IPS-18c (cell line): ENCODE data around the gene PILRA.

Experiments used
- H3K4me3 ChIP-seq: 2 replicates; pipeline ENCODE4 v1.7.0; 2013; ENCODE audit warnings: low read depth, mild to moderate bottlenecking, low read length, moderate library complexity; ENCODE audit not compliant: insufficient read depth
- H3K9me3 ChIP-seq: one replicate; pipeline ENCODE4 v1.6.1; 2013; ENCODE audit warnings: mild to moderate bottlenecking, low read length, moderate library complexity; ENCODE audit not compliant: control insufficient read depth, insufficient read depth

The PILRA gene

DNA sequence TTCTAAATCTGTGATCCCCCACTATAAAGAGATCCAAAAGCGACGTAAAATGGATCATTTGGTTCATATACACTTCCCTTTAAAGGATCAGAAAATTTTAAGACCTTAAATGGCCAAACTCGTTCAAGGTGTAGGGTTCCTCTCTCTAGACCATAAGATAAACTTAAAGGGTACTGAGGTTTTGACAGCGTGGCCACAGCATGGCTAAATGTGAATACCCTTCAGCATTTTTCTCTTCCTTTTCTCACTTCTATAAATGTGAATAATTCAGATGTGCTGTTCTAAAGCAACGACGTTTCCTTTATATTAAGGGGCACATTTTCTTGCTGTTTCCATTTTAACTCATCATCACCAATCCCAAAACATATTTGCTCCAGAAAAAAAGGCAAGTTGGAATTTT, 50.0 kb downstream of the PILRA start:
- peaks cover 5% of the 10 kb centered on the region for H3K9me3 ChIP-seq

DNA sequence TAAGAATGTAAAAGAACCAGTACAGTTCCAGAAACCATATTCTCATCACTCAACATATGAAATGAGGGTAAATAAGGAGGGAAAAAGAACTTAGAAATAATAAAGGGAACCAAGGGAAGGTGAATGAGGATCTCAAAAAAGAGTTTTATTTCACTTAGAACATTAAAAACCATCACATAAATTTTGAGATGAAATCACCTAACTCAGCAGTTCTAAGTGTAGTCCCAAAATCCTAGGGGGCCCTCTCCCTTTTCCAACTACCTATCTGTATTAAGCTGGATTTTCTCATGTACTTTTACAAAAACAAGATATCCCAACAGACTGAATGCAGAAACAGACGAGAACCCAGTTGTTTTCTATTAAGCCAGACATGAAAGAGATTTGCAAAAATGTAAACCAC, 52.1 kb downstream of the PILRA start:
- no peak overlapping the region for H3K4me3 ChIP-seq

More for the DNA sequence above, 50.0 kb downstream of the PILRA start:
- H3K4me3 ChIP-seq, result no peak overlapping the region

DNA sequence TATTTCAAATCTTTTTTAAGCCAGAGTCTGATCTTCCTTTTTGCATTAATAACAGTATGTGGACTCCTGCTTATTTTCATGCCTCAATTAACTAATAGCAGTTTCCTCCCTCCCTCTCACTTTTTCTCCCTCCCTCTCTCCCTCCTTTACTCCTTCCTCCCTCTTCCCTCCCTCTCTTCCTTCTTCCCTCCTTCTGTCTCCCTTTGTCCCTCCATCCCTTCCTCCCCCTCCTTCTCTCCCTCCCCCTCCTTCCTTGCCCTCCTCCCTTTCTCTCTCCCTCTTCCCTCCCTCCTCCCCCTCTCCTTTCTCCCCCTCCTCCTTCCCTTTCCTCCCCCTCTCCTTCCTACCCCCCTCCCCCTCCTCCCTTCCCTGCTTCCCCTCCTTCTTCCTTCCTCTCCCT, 53.2 kb downstream of the PILRA start:
- no peak overlapping the region for H3K4me3 ChIP-seq
- peaks cover 5% of the 10 kb centered on the region for H3K9me3 ChIP-seq

More for the DNA sequence above, 52.1 kb downstream of the PILRA start:
- H3K9me3 ChIP-seq, result peaks cover 5% of the 10 kb centered on the region

DNA sequence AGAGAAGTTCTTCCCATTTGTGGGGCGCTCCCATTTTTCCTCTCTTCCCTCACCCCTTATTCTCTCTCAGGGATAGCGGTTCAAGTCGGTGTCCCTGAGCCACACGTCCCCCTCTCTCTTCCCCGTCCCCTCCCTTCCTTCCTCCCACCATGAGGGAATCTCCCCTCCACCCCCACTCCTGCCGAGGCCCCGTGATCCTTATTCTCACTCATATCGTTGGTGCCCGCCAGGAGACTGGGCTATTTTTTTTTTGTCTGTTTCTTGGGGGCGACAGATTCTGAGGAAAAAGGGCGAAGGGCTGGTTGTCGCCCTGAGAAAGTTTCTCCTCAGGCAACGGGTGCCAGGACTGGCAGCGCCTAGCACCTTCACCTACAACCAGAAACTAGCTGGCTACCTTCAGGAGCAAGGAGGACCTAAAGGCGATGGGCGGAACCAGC, 54.5 kb downstream of the PILRA start:
- H3K4me3 ChIP-seq, result no peak overlapping the region; the same call in 1 of the 2 replicates

DNA sequence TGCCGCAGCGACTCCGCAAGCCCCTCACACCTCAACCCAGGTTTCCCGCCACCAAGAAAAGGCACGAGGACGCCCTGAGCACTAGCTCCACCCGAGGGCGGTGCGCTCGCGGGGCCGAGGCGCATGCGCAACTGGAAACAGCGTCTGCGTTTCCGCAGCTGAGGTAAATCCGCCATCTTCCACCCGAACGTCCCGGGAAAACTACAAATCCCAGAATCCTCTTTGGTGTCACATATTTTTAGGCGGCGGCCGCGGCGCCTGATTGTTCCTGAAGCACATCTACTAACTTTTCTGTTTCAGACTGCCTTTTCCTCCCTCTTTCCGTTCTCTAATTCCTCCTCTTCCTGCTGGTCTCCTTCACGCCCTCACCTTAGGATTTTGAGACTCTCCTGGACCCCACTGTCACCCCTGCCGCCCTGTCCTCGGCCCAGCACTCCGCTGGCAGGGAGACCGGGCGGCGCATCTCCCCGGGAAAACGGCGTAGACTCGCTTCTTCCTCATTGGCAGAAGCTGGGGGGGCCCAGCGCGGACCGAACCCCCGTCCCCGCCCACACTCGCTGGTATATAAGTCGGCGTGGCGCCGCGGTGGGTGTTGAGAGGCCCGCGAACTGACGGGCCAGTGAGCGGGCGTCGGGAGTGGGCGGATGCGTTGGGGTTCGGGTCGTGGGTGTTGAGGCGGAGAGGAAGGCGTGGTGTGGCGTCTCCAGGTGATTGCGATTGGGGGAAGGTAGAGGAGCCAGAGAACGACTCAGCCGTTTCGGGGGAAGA, 55.1 kb downstream of the PILRA start, which contains the start of gene ZCWPW1:
ZCWPW1 (minus strand) TSS at position 505 of the 768 bp plus-strand sequence. CDS start 8,054 bp downstream, outside the sequence.
- H3K4me3 ChIP-seq, result peak within 1 kb of the TSS; percentile 71

More for the DNA sequence above, 54.5 kb downstream of the PILRA start:
- H3K9me3 ChIP-seq, result peaks cover 5% of the 10 kb centered on the region

DNA sequence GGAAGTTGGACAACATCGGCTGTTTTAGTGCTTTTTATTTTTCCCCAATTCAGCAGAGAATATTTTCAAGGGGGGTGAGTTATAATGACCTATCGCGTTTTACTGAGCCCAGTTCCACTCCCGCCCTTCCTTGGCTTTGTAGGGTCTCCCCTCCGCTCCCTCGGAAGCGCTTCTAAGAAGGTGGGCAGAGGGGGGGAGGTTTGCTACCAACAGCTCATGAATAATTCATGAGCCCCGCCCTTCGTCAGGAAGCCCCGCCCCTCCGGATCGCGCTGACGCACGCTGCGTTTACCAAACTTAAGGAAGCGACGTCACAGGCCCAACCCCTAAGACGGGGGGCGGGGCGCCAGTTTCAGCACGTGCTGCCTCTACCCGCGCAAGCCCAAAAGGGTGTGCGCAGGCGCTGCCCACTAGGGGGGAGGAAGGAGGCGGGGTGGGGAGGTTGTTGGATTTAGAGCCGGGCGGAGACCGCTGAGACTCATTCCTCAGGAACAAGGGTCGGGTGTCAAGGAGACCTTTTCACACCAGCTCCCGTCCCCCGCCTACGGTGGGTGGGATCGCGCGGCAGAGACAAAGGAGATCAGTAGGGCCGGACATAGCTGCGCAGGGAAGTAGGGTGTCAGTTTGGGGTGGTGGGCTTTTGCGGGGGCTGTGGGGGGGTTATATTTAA, 55.8 kb downstream of the PILRA start:
- peak overlapping the region; percentile 71 for H3K4me3 ChIP-seq
- peaks cover 5% of the 10 kb centered on the region for H3K9me3 ChIP-seq

More for the DNA sequence above, 55.1 kb downstream of the PILRA start, which contains the start of gene ZCWPW1:
- H3K9me3 ChIP-seq, result peaks cover 5% of the 10 kb centered on the region

DNA sequence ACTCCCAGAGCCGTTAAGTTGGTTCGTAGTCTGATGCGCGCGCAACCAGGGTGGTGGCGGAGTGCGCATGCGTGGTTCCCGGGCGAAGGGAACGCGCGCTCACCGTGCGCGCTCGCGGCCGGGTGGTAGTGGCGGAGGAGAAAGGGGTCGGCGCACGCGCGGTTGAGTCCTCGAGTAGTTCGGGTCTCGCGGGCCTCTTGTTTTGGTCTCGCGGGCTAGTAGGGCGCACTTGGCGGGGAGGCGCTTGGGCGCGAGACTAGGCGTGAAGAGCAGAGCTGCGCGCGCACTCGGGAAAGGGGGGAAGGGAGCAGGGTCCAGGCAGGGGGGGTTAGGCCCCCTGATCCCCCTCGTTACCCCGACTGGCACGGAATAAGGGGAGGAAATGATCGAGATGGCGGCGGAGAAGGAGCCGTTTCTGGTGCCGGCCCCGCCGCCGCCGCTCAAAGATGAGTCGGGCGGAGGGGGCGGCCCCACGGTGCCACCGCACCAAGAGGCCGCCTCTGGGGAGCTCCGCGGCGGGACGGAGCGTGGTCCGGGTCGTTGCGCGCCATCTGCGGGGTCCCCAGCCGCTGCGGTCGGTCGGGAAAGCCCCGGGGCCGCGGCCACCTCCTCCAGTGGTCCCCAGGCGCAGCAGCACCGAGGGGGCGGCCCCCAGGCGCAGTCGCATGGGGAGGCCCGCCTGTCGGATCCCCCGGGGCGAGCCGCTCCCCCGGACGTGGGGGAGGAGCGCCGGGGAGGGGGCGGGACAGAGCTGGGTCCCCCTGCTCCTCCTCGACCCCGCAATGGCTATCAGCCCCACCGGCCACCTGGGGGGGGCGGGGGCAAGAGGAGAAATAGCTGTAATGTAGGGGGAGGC, 56.6 kb downstream of the PILRA start, which contains the start of gene MEPCE:
MEPCE (plus strand) TSS at position 195 of the 856 bp plus-strand sequence; CDS start at position 383, 188 bp downstream.
- H3K9me3 ChIP-seq, result peaks cover 5% of the 10 kb centered on the region
- H3K4me3 ChIP-seq, result peak within 1 kb of the TSS; percentile 71

DNA sequence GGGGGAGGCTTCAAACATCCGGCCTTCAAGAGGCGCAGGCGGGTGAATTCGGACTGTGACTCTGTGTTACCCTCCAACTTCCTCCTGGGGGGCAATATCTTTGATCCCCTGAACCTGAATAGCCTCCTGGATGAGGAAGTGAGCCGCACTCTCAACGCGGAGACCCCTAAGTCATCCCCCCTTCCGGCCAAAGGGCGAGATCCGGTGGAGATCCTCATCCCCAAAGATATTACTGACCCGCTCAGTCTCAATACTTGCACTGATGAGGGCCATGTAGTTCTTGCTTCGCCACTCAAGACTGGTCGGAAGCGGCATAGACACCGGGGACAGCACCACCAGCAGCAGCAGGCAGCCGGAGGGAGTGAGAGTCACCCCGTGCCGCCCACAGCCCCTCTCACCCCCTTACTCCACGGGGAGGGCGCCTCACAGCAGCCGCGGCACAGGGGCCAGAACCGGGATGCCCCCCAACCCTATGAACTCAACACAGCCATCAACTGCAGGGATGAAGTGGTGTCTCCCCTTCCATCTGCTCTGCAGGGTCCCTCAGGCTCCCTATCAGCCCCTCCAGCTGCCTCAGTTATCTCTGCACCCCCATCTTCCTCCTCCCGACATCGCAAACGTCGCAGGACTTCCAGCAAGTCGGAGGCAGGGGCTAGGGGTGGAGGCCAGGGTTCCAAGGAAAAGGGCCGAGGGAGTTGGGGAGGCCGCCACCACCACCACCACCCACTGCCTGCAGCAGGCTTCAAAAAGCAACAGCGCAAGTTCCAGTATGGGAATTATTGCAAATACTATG, 57.4 kb downstream of the PILRA start:
- Histone ChIP-seq H3K4me3 (peak overlapping the region; percentile 71), H3K9me3 (peaks cover 5% of the 10 kb centered on the region)

DNA sequence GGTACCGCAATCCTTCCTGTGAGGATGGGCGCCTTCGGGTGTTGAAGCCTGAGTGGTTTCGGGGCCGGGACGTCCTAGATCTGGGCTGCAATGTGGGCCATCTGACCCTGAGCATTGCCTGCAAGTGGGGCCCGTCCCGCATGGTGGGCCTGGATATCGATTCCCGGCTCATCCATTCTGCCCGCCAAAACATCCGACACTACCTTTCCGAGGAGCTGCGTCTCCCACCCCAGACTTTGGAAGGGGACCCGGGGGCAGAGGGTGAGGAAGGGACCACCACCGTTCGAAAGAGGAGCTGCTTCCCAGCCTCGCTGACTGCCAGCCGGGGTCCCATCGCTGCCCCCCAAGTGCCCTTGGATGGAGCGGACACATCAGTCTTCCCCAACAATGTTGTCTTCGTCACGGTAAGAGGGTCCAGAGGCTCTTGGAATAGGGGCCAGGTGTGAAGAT, 58.0 kb downstream of the PILRA start:
- peaks cover 5% of the 10 kb centered on the region for H3K9me3 ChIP-seq
- H3K4me3 ChIP-seq, result peak overlapping the region; percentile 20; the same call in 1 of the 2 replicates

DNA sequence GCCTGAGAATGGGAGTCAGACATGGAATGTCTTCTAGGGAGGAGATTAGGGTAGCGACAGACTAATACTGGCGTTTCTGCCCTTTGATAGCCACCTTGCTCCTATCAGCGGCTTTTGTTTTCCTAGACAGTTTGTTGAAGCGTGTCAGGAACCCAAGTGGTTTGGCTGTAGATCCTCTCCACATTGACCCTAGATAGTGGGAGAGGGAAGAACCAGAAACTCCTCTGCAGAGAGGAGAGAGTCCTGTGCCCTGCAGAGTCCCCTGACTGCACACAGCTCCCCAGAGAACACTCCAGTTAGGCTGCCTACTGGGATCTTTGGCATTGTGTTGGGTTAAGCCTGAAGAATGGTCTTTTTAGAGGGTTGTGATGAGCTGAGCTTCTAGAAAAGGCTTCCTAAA, 58.8 kb downstream of the PILRA start:
- H3K4me3 ChIP-seq, result no peak overlapping the region; the same call in 1 of the 2 replicates
- H3K9me3 ChIP-seq, result peaks cover 5% of the 10 kb centered on the region

DNA sequence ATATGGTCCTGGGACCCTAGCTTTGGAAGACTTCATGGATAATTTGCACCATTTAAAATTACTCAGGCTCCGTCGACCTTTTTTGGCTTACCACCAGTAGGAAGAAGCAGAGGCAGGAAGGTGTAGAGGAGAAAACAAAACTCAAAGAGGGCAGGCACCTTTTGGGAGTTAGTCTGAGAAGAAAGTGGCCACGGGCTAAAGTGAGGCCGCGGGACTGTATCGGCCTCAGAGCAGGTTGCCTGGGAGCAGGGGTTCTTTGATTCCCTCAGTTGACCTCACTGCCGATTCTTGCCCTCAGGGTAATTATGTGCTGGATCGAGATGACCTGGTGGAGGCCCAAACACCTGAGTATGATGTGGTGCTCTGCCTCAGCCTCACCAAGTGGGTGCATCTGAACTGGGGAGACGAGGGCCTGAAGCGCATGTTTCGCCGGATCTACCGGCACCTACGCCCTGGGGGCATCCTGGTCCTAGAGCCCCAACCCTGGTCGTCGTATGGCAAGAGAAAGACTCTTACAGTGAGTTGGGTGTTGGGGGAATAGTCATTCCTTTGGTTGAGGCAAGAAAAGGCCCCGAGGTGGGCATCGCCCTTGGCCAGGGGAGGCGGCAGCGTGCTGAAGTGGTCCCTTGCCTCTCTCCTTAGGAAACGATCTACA, 59.5 kb downstream of the PILRA start:
- Histone ChIP-seq H3K9me3 (peaks cover 3% of the 10 kb centered on the region), H3K4me3 (no peak overlapping the region; the same call in 1 of the 2 replicates)

DNA sequence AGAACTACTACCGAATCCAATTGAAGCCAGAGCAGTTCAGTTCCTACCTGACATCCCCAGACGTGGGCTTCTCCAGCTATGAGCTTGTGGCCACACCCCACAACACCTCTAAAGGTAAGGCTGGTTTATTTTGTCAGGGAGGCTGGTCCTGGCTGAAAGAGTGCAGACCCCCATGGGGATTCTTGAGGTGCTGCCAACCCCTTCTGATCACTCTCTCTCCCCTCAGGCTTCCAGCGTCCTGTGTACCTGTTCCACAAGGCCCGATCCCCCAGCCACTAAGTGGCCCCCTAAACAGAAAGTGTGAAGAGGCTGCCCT, 59.9 kb downstream of the PILRA start:
- Histone ChIP-seq H3K4me3 (no peak overlapping the region), H3K9me3 (no peaks in the 10 kb centered on the region)

DNA sequence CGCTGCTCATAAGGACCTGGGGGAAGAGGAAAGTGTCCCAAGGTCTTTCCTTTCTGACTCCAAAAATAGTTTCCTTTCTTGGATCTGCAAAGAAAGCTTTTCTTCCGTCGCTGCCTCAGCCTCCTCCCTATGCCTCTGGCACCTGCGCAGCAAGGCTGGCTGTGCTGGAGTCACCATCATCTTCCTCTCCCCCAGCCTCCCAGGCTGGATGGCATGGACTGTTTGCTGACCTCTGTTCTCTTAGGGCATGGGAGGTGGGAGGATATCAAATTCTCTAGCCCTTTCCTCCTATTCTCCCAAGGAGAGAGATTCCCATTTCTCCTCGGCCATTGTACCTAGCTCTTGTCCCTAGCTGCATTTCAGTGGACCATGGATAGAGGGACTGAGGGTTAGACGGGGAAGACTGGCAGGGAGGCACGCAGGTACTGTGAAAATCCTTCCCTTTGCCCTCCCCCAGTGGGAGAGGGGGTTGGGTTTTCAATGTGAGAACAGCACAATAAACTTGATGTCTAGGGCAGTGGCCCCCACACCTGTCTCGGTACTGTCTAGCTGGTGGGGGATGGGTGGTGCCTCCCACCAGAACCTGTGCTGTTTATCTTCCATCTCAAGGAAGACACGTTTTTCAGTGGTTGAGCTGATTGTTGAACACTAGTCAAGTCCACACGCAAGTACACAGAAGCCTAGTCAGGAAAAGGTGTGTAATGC, 60.5 kb downstream of the PILRA start:
- no peaks in the 10 kb centered on the region for H3K9me3 ChIP-seq
- no peak overlapping the region for H3K4me3 ChIP-seq

DNA sequence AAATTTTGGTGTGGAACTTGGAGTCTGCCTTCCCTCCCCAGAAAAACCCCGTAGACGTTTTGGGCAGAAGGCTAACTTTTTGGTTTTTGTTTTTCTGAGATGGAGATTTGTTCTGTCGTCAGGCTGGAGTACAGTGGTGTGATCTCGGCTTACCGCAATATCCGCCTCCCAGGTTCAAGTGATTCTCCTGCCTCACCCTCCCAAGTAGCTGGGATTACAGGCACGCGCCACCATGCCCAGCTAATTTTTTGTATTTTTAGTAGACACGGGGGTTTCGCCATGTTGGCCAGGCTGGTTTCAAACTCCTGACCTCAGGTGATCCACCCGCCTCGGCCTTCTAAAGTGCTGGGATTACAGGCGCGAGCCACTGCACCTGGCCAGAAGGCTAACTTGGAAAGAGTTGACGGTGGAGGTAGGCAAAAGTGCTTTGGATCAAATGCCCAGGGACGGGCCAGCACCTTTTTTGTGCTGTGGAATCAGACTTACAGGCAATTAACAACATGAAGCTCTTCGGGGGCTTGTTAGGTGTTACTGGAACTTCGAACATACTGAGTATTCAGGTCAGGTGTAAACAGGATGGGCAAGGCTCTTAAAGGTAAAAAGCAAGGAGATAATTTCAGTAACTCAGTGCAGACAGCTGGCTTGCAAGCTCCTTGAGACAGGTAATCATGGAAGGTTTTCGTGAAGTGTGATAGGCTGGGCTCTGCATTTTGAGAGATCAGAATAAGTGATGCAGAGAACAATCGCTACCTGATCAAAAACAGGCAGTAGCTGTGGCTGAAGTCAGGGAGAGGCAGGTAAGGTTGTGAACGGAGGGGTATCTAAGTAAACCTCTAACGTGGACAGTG, 61.2 kb downstream of the PILRA start:
- H3K9me3 ChIP-seq, result no peaks in the 10 kb centered on the region

More for the DNA sequence above, 61.2 kb downstream of the PILRA start:
- H3K4me3 ChIP-seq, result peak overlapping the region; percentile 92
